HepG2 (cell line): ENCODE data around the gene CHPF. TPM values are rescaled to one million over a fixed set of nuclear protein-coding genes. Genes with fewer than 3 reads are reported as not detected.

ENCODE experiments used
- ATM ChIP-seq: fragments of 450-650 bp; IDR thresholded peaks from 2 replicates; pipeline ENCODE4 v1.7.1; 2017; ENCODE audit warnings: mild to moderate bottlenecking, borderline replicate concordance
- CENPX ChIP-seq: sonication (generic); formaldehyde crosslinking; IDR thresholded peaks from 2 replicates; pipeline ENCODE4 v1.9.0; 2021; ENCODE audit warnings: mild to moderate bottlenecking, missing genetic modification reagents, moderate library complexity
- DZIP1 ChIP-seq: sonication (generic); formaldehyde crosslinking; IDR thresholded peaks from 2 replicates; pipeline ENCODE4 v1.5.0; 2020; ENCODE audit warnings: mild to moderate bottlenecking, missing genetic modification reagents
- HIVEP1 ChIP-seq: sonication (generic); formaldehyde crosslinking; IDR thresholded peaks from 2 replicates; pipeline ENCODE4 v1.4.0; 2020; ENCODE audit warnings: mild to moderate bottlenecking, missing genetic modification reagents
- NFAT5 ChIP-seq: sonication (generic); formaldehyde crosslinking; IDR thresholded peaks from 2 replicates; pipeline ENCODE4 v1.4.0; 2020; ENCODE audit warnings: missing genetic modification reagents
- NR2F1 ChIP-seq, 2 experiments: fragments of 450-650 bp in 1 of 2; formaldehyde crosslinking in 1 of 2; IDR thresholded peaks; 2 replicates each; pipeline versions ENCODE4 v1.5.0 to v1.6.1; 2016 to 2020; ENCODE audit warnings: mild to moderate bottlenecking in 1 of 2, missing compliant biosample characterization in 1 of 2, missing genetic modification reagents in 1 of 2, moderate library complexity in 1 of 2
- REXO4 ChIP-seq: sonication (generic); formaldehyde crosslinking; IDR thresholded peaks from 2 replicates; pipeline ENCODE4 v1.8.0; 2022; ENCODE audit warnings: missing genetic modification reagents, mild to moderate bottlenecking, borderline replicate concordance
- SALL1 ChIP-seq: sonication (generic); formaldehyde crosslinking; IDR thresholded peaks from 2 replicates; pipeline ENCODE4 v1.8.0; 2022; ENCODE audit warnings: mild to moderate bottlenecking, missing genetic modification reagents
- SKI ChIP-seq: fragments of 450-650 bp; IDR thresholded peaks from one replicate; pipeline ENCODE4 v1.6.1; 2018; ENCODE audit warnings: mild to moderate bottlenecking; ENCODE audit not compliant: partially characterized antibody
- SMARCE1 ChIP-seq: fragments of 450-650 bp; IDR thresholded peaks from 2 replicates; pipeline ENCODE4 v1.6.1; 2017; ENCODE audit warnings: borderline replicate concordance
- TEAD3 ChIP-seq: optimal IDR thresholded peaks from 2 replicates; pipeline ENCODE3; 2016; ENCODE audit warnings: borderline replicate concordance
- TRAFD1 ChIP-seq: sonication (generic); formaldehyde crosslinking; IDR thresholded peaks from 2 replicates; pipeline ENCODE4 v1.5.1; 2020; ENCODE audit warnings: missing genetic modification reagents, mild to moderate bottlenecking, borderline replicate concordance
- ZFP37 ChIP-seq: sonication (generic); formaldehyde crosslinking; IDR thresholded peaks from 2 replicates; pipeline ENCODE4 v1.4.0; 2020; ENCODE audit warnings: missing genetic modification reagents, borderline replicate concordance
- ZNF160 ChIP-seq: sonication (generic); formaldehyde crosslinking; IDR thresholded peaks from 2 replicates; pipeline ENCODE4 v1.8.0; 2022; ENCODE audit warnings: mild to moderate bottlenecking, inconsistent platforms, missing genetic modification reagents
- ZNF354B ChIP-seq: sonication (generic); formaldehyde crosslinking; IDR thresholded peaks from 2 replicates; pipeline ENCODE4 v1.8.0; 2022; ENCODE audit warnings: mild to moderate bottlenecking, missing genetic modification reagents
- ZNF674 ChIP-seq: sonication (generic); formaldehyde crosslinking; IDR thresholded peaks from 2 replicates; pipeline ENCODE4 v1.5.0; 2020; ENCODE audit warnings: low read depth, mild to moderate bottlenecking, missing genetic modification reagents
- ZNF788 ChIP-seq: sonication (generic); formaldehyde crosslinking; IDR thresholded peaks from 2 replicates; pipeline ENCODE4 v1.5.0; 2020; ENCODE audit warnings: mild to moderate bottlenecking, missing genetic modification reagents, borderline replicate concordance
- ZSCAN25 ChIP-seq: sonication (generic); formaldehyde crosslinking; IDR thresholded peaks from 2 replicates; pipeline ENCODE4 v1.8.0; 2022; ENCODE audit warnings: mild to moderate bottlenecking, missing genetic modification reagents
- polyA plus RNA-seq, 8 experiments: library from polyadenylated mRNA; depleted of rRNA in 3 of 8; stranded (reverse) in 7 of 8; unstranded in 1 of 8; fragments of >200 nt; fragmentation: Illumina TruSeq in 4 of 8; extraction: Trizol in 4 of 8; gene quantifications; 2 replicates each; pipeline versions ENCODE4 v1.2.1 to v1.2.3, GENCODE V29; 2011 to 2016; ENCODE audit warnings: low read depth in 4 of 8, missing spikeins in 1 of 8, mixed read lengths in 1 of 8; ENCODE audit not compliant: insufficient read depth in 1 of 8
- total RNA-seq, 5 experiments: library from RNA; depleted of rRNA; stranded (reverse); fragments of >200 nt; fragmentation: Illumina TruSeq; extraction: Trizol; gene quantifications; 2 replicates each; pipeline ENCODE4 v1.2.3, GENCODE V29; 2016; ENCODE audit warnings: low read depth in 1 of 5

CHPF gene
- total and polyA plus RNA-seq, 2 of the 13 experiments (the other 11 are each of a cell fraction or from before 2014, with no cell fraction given), result 79.6 to 111 TPM

DNA sequence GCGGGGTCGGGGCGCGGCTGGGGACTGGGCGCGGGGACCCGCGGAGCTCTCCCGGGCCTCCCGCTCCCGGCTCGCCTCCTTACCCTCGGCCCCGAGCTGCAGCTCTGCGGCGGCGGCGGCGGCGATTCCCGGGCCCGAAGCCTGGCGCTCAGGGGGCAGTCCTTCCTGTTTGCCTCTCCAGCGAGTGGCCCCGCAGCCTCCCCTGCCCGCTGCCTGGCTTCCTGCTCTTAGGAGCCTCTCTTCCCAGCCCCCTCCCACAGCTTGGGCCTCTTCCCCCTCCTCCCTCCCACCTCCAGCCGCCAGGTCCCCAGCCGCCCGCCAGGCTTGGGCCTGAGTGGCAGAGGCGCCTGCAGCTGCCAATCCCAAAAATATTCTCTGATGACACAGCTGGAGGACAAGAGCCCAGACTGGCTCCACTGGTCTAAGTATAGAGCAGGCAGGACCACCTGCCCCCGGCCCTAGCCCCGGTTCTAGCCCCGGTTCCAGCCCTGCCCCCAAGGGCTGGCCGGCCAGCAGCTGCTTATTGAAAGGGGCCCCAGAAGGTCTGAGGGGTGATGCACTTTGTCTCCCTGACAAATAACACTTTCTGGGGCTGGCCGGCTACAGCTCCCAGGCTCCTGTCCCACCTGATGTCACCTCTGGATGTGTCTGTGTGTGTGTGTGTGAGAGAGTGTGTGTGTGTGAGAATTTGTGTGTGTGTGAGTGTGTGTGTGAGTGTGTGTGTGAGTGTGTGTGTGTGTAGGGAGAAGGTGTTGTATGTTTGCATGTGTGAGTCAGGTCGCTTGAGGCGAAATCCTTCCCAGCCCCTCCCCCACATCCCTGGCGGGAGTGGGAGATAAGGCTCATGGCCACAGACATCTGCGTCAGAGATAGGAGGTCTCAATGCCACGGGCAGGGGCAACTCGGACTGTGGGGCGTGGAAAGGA, 28.0 kb upstream of the CHPF start, which contains the start of gene OBSL1 (continued):
- TF ChIP-seq NR2F1 (CRISPR knock-in tag; IDR thresholded peaks at IDR 0.05), result peak; percentile 7 to 51; a peak in 2 of 4 replicates
- TF ChIP-seq HIVEP1, result peak; percentile 47
- TF ChIP-seq NFAT5 (CRISPR knock-in tag), result no peak
- TF ChIP-seq ZNF160 (CRISPR knock-in tag), result peak; percentile 35
- TF ChIP-seq CENPX, result no peak
- peak; percentile 85 for TF ChIP-seq SALL1
- peak; percentile 90 for TF ChIP-seq SKI
- TF ChIP-seq ZNF354B (CRISPR knock-in tag), result no peak
- peak; percentile 51; the same call in 1 of the 2 replicates for TF ChIP-seq ZSCAN25 (CRISPR knock-in tag)
- peak; percentile 30; the same call in 1 of the 2 replicates for TF ChIP-seq ZNF674 (CRISPR knock-in tag)
- TF ChIP-seq TEAD3, result no peak
- TF ChIP-seq SMARCE1, result no peak
- no peak for TF ChIP-seq ZFP37
- no peak for TF ChIP-seq REXO4 (CRISPR knock-in tag)
- TF ChIP-seq ZNF788, result peak; percentile 71; the same call in 1 of the 2 replicates
- TF ChIP-seq ATM, result no peak
- TF ChIP-seq TRAFD1 (CRISPR knock-in tag), result no peak
- no peak; the same call in 1 of the 2 replicates for TF ChIP-seq DZIP1
